HG02588 (cell line): ENCODE results near the gene UBR1.
"Not testable (repeated sequence)": the region's sequence is repeated elsewhere in the genome, so short reads cannot be mapped to it uniquely, and the experiment has no call there.

Source experiments
- ATAC-seq: cut with Tn5 transposase; IDR thresholded peaks from one replicate; pipeline ENCODE4 v1.9.1; 2021; ENCODE audit warnings: mild to moderate bottlenecking, moderate library complexity; ENCODE audit not compliant: unreplicated experiment

Gene UBR1

DNA sequence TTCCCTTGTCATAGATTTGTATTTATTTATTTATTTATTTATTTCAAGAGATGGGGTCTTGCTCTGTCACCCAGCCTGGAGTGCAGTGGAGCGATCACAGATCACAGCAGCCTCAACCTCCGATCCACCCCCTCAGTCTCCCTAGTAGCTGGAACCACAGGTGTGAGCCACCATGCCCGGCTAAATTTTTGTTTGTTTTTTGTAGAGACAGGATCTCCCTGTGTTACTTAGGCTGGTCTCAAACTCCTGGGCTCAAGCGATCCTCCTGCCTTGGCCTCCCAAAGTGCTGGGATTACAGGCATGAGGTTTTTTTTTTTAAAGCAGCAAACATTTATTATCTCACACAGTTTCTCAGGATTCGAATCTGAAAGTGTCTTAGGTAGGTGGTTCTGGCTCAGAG is 187.8 kb downstream of the UBR1 start:
- no peak for ATAC-seq

DNA sequence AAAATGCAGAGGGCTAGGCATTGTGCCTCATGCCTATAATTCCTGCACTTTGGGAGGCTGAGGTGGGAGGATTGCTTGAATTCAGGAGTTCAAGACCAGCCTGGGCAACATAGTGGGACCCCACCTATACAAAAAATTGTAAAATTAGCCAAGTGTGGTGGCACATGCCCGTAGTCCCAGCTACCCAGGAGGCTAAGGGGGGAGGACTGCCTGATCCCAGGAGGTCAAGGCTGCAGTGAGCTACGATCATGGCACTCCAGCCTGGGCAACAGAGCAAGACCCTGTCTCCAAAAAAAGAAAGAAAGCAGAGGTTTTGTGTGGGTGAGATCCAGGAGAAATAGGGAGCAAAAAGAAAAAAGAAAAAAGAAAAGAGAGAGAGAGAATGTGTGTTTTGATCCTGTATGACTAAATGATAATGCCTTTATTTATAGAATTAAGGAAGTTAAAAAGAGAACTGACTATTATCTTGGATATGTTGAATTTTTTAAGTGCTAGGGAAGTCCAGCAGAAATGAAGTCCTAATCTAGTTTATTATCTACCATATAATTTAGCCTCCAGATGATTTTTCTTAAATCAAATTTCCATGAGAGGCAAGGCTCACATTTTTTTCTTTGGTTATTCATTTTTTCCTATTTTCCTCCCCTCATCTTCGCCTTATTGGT is 190.1 kb downstream of the UBR1 start:
- ATAC-seq, result no peak

DNA sequence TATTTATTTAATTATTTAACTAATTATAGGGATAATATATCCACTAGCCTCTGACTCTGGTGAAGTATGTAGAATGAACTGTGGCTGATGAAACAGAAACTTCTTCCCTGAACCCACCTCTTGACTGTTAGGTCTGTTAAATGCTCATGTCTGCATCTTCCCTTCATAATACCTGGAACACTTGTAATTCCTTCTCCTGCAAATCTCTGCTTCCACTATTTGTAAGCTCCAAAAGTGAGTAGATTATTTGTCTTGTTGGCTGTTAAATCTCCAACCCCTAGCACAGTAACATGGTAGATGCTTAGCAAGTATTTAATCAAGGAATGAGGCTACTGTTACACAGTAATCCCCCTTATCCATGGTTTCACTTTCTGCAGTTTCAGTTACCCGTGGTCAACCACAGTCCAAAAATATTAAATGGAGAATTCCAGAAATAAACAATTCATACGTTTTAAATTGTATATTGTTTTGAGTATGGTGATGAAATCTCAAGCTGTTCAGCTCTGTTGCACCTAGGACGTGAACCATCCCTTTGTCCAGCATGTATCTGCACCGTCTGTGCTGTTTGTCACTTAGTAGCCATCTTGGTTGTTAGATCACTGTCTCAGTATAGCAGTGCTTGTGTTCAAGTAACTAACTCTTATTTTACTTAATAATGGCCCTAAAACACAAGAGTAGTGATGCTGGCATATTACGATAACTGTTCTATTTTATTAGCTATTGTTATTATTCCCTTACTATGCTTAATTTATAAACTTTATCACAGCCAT is 190.9 kb downstream of the UBR1 start:
- ATAC-seq, result no peak

DNA sequence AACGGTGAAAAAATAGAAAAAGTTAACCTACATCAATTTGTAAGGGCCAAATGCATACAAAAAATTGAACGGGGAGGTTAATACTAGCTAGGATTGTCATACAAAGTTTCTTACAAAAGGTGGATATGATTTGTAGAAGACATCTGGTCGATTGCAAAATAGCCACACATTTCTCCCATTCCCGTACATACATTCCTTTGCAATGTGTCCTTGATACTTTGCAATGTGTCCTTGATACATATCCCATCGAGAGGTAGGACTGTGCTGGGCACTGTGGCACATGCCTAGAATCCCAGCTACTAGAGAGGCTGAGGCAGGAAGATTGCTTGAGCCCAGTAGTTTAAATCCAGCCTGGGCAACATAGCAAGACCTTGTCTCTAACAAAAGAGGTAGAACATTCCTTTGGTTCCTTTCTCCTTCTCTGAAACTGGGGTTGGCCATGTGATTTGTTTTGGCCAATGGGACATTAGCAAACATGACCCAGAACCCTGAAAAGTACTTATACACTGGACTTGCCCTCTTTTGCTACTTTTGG is 194.7 kb downstream of the UBR1 start:
- no peak for ATAC-seq

DNA sequence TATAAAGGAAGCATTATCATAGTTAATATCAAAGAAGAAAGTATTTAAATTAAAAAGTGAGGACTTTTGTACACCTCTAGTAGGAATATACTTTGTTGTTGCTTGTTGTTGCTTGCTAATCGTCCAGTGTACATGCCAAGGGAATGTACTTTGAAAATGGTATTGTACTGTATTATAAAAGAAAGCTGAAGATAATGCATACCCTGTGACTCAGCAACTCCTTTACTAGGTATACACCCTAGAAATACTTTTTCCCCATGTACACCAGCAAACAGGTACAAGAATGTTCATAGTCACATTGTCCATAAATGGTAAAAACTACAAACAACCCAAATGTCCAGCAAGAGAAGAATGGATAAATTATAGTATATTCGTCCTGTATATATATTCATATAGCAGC is 197.3 kb downstream of the UBR1 start:
- ATAC-seq, result no peak

DNA sequence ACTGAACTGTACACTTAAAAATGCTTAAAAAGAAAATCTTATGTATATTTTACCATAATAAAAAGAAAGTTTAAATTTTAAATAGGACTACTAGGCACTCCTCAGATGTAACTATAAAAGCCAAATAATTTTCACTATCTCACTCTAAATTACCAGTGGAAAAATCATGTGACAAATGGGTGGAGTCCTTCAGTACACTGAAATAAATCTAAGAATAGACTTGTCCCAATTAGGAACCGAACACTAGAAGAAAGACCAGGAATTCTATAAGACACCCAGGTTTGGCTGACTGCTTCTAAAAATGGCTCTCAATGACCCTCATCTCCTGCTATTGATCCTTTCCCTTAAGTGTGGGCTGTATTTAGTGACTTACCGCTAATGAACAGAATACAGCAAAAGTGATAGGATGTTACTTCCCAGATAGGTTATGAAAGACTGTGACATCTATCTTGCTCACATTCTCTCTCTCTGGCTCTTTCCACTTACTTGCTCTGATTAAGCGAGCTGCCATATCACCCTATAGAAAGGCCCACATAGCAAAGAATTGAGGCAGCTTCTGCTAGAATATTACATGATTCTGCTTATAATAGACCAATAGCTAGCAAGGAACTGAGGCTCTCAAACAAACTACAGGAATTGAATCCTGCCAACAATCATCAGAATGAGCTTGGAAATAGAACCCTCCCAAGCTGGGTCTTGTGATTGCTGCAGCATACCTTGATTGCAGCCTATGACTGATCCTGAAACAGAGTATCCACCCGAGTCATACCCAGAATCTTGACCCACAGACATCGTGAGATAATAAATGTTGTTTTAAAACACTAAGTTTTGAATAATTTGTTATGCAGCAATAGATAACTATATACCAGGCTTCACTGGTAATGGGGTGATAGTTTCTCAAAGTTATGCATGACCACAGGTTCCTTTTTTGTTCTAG is 202.2 kb downstream of the UBR1 start:
- no peak for ATAC-seq

DNA sequence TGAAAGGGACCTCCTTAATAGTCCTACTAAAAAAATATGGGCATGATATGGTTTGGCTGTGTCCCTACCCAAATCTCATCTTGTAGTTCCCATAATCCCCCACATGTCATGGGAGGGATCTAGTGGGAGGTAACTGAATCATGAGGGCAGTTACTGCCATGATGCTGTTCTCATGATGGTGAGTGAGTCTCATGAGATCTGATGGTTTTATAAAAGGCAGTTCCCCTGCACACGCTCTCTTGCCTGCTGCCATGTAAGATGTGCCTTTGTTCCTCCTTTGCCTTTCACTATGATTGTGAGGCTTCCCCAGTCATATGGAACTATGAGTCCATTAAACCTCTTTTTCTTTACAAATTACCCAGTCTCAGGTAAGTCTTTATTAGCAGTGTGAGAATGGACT is 211.9 kb downstream of the UBR1 start:
- ATAC-seq, result not testable (repeated sequence)
